ENCODE results near the gene FNIP2. TPM values are rescaled to one million over a fixed set of nuclear protein-coding genes. Genes with fewer than 3 reads are reported as not detected.
"Not testable (repeated sequence)": the region's sequence is repeated elsewhere in the genome, so short reads cannot be mapped to it uniquely, and the experiment has no call there.

FNIP2 gene
- total RNA-seq, 1 donor from 2014 or later: 25.3 TPM

DNA sequence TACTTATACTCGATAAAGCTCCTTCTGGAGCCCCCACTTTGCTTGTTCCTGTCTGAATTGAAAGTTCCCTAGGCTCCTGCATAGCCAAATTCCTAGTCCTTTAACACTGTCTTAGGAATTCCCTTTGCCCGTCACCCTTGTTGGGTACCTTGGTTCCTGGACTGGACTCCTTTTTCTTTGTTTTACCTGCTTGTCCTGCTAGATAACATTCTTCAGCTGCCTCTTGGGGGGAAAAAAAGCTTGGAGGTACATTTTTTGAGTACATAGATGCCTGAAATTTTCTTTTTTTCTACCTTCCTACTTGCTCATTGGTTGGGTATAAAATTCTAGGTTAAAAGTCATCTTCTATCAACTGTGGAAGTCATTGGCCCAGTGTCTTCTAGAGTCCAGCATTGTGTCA lies 179.2 kb downstream of the FNIP2 start:
- TF ChIP-seq, protein P1, sequence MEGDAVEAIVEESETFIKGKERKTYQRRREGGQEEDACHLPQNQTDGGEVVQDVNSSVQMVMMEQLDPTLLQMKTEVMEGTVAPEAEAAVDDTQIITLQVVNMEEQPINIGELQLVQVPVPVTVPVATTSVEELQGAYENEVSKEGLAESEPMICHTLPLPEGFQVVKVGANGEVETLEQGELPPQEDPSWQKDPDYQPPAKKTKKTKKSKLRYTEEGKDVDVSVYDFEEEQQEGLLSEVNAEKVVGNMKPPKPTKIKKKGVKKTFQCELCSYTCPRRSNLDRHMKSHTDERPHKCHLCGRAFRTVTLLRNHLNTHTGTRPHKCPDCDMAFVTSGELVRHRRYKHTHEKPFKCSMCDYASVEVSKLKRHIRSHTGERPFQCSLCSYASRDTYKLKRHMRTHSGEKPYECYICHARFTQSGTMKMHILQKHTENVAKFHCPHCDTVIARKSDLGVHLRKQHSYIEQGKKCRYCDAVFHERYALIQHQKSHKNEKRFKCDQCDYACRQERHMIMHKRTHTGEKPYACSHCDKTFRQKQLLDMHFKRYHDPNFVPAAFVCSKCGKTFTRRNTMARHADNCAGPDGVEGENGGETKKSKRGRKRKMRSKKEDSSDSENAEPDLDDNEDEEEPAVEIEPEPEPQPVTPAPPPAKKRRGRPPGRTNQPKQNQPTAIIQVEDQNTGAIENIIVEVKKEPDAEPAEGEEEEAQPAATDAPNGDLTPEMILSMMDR (IDR thresholded peaks at IDR 0.05): no peak
- TF ChIP-seq POLR2AphosphoS5 (IDR thresholded peaks at IDR 0.05; ENCODE audit: insufficient read depth in 1 of 2, low read depth in 1 of 2) (no peak), POLR2A (IDR thresholded peaks at IDR 0.05) (no peak)

DNA sequence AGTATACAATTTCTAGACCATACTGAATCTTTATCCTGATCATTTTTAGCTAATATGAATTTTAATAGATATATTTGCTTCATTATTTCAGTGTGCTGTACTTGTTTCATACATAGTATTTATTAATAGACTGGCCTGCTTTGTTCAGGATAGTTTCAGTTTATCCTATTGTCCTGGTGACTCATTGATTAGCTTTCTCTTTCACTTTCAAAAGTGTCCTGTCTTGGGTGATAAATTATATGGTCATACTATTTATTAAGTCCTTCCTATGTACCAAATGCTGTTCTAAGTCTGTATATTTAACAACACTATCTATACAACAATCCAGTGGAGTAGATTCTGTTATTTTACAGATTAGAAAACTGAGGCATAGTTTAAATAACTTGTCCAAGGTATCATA lies 180.3 kb downstream of the FNIP2 start:
- Histone ChIP-seq H3K27ac (no peak overlapping the region), H3K9me3 (no peaks in the 10 kb centered on the region), H3K4me1 (no peaks in the 10 kb centered on the region), H3K36me3 (no peaks in the 10 kb centered on the region), H3K4me3 (no peak overlapping the region), H3K27me3 (no peaks in the 10 kb centered on the region)
- DNase-seq (ENCODE audit: extremely low spot score in 2 of 2): no peak
- TF ChIP-seq, protein P1 (IDR thresholded peaks at IDR 0.05): no peak
- TF ChIP-seq POLR2A (IDR thresholded peaks at IDR 0.05): no peak
- no peak for TF ChIP-seq POLR2AphosphoS5 (IDR thresholded peaks at IDR 0.05; ENCODE audit: insufficient read depth in 1 of 2, low read depth in 1 of 2)
- intact Hi-C loops (cut with DNase I): no loop called here

More for the DNA sequence above, 179.2 kb downstream of the FNIP2 start:
- Histone ChIP-seq H3K27ac (no peak overlapping the region), H3K4me3 (no peak overlapping the region), H3K36me3 (no peaks in the 10 kb centered on the region), H3K4me1 (no peaks in the 10 kb centered on the region), H3K9me3 (no peaks in the 10 kb centered on the region), H3K27me3 (no peaks in the 10 kb centered on the region)
- no peak for DNase-seq (ENCODE audit: extremely low spot score in 2 of 2)
- intact Hi-C loops (cut with DNase I): no loop called here

DNA sequence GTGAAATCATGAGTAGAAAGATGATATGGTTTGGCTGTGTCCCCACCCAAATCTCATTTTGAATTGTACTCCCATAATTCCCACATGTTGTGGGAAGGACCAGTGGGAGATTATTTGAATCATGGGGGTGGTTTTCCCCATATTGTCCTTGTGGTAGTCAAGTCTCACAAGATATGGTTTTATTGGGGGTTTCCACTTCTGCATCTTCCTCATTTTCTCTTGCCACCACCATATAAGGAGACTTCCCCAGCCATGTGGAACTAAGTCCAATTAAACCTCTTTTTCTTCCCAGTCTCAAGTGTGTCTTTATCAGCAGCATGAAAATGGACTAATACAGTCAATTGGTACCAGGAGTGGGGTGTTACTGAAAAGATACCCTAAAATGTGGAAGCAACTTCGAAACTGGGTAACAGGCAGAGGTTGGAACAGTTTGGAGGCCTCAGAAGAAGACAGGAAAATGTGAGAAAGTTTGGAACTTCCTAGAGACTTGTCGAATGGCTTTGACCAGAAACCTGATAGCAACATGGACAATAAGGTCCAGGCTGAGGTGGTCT lies 183.5 kb downstream of the FNIP2 start:
- H3K27ac ChIP-seq; H3K4me1 ChIP-seq; H3K9me3 ChIP-seq; H3K4me3 ChIP-seq; H3K27me3 ChIP-seq; intact Hi-C loops (cut with DNase I); H3K36me3 ChIP-seq; DNase-seq (ENCODE audit: extremely low spot score in 2 of 2): not testable (repeated sequence)

DNA sequence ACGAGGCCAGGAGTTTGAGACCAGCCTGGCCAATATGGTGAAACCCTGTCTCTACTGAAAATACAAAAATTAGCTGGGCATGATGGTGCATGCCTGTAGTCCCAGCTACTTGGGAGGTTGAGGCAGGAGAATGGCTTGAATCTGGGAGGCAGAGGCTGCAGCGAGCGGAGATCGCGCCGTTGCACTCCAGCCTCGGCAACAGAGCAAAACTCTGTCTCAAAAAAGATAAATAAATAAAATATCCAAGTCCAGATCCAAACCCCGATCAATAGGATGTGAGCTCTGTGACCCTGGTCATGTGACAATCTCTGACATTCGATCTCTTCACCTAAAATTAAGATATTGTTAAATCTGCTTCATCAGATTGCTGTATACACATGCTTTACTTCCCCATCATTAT lies 187.5 kb downstream of the FNIP2 start:
- H3K27me3 ChIP-seq; H3K4me3 ChIP-seq; H3K36me3 ChIP-seq; H3K9me3 ChIP-seq; H3K27ac ChIP-seq; DNase-seq (ENCODE audit: extremely low spot score in 2 of 2); intact Hi-C loops (cut with DNase I); H3K4me1 ChIP-seq: not testable (repeated sequence)

DNA sequence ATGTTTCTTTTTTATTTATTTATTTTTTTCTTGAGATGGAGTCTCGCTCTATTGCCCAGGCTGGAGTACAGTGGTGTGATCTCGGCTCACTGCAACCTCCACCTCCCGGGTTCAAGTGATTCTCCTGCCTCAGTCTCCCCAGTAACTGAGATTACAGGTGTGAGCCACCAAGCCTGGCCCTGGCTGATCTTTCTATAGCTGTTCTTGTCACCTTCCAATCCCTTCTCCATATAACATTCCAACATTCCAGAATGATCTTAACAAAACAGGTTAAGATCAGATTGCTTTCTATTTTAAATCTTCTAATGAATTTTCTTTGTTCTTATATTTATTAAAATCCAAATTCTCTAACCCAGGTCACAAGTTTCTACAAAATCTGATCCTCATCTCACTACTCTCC lies 188.1 kb downstream of the FNIP2 start:
- H3K27ac ChIP-seq; intact Hi-C loops (cut with DNase I); H3K36me3 ChIP-seq; H3K27me3 ChIP-seq; DNase-seq (ENCODE audit: extremely low spot score in 2 of 2); H3K4me3 ChIP-seq; H3K9me3 ChIP-seq; H3K4me1 ChIP-seq: not testable (repeated sequence)

Small RNAs within 50 kb of the gene (small RNA-seq; reads per million reads assigned to genes)
- not detected for gene RF00157
- gene RNU6-128P: not detected

Other genes starting within 250 kb of the FNIP2 start
- gene RXFP1, start 247.1 kb upstream of the FNIP2 start, total RNA-seq: 1.5 TPM
- 5.9 TPM for gene C4orf46, start 97.1 kb upstream of the FNIP2 start, total RNA-seq
- gene ETFDH, start 96.7 kb upstream of the FNIP2 start, total RNA-seq: 20.4 TPM
- 15.0 TPM for gene PPID, start 45.6 kb upstream of the FNIP2 start, total RNA-seq

Data from vagina (tissue), 2 donors.